H54 (cell line): ENCODE results near the gene ERICH2.
"Not testable (repeated sequence)": the region's sequence is repeated elsewhere in the genome, so short reads cannot be mapped to it uniquely, and the experiment has no call there.

Experiments used
- DNase-seq: peaks from one replicate; pipeline ENCODE4 v3.0.0; 2011; ENCODE audit warnings: low spot score, mixed read lengths; ENCODE audit not compliant: insufficient read length
- FAIRE-seq: peaks from 3 replicates; lab custom pipeline; 2011; peaks lifted over from hg19 to GRCh38; lab: Jason Lieb, UNC
- POLR2A ChIP-seq: IDR thresholded peaks from 2 replicates; pipeline ENCODE4 v1.6.1; 2011; ENCODE audit warnings: low read depth, mild to moderate bottlenecking, low read length

Gene ERICH2

DNA sequence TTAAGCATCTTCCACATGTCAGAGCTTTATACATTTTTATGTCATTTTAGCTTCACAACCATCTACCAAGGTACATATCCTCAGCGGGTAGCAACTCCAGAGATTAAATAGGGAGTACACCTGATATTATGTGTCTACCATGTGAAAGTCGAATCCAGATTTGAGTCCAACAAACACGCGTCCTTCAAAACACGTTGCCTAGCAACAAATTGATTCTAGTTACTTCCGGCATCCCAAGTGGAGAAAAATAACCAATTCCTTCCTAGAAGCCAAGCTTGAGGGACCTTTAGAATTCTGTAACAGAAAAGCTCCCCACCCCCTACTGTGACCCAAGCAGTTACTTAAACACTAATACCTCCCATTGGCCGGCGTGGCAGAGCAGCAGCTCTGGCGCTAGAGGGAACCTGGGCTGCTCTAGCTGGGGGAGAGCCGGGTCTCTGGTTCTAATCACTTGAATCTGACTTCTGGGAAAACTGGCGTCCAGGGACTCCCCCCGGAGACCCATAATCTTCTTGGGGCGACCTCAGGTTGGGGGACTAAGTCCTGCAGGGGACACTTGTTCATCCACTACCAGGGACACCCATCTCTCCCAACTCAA, at the start of gene ERICH2:
TSS of gene ERICH2 (plus strand) at position 371 of the 598 bp plus-strand sequence. CDS start 304 bp downstream, outside the sequence.
- peak; percentile 57 for FAIRE-seq
- peak; percentile 34 for DNase-seq
- TF ChIP-seq POLR2A: no peak

- no peak for TF ChIP-seq POLR2A
- DNase-seq (no peak), FAIRE-seq (no peak)
Observed at GRCh38 chr2:170721678-170722077, 48.5 kb upstream of the ERICH2 start.

DNA sequence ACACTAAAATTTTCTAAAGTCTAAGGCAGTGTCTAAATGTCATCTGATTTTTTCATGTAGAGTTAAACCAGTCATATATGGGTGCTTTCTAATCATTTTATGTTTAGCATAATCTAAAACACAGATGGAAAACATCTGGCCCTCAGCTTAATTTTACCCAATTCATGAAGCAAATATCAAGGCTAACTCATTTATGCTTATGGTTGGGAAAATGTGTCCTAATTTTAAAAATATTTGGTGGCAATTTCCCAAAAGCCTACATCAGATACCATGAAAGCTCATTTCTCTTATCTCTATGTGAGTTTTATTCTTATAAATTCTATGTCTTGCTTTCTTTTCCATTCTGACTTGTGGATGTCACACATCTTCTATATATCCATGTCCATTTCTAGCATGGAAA, 47.9 kb upstream of the ERICH2 start:
- DNase-seq (no peak), FAIRE-seq (no peak)
- TF ChIP-seq POLR2A: no peak

DNA sequence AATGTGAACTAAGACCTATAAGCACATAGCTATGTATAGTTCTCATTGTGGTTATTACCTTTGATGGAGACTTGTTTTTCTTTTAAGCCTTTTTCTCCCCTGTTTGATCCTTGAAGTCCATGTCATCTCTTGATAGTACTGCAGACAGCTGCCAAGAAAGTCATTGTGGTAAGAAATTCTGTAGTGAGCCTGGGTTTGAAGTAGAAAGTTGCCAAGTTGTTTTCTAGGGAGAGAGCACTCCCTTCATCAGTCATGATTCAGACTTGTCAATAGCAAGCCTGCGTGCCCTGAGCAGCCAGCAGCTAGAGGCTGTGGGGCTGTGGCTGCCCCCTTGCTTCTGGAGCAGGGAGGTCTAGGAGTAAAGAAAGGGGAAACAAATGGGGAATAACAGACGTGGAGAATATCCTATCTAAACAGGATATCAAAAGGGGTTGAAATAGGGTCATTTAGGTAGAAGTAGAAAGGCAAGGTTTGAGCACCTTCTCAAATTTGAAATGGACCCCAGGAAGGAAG, 46.7 kb upstream of the ERICH2 start:
- no peak for DNase-seq
- no peak for FAIRE-seq
- no peak for TF ChIP-seq POLR2A

- DNase-seq (no peak), FAIRE-seq (no peak)
- no peak for TF ChIP-seq POLR2A
Observed at GRCh38 chr2:170733798-170734600, 36.2 kb upstream of the ERICH2 start.

DNA sequence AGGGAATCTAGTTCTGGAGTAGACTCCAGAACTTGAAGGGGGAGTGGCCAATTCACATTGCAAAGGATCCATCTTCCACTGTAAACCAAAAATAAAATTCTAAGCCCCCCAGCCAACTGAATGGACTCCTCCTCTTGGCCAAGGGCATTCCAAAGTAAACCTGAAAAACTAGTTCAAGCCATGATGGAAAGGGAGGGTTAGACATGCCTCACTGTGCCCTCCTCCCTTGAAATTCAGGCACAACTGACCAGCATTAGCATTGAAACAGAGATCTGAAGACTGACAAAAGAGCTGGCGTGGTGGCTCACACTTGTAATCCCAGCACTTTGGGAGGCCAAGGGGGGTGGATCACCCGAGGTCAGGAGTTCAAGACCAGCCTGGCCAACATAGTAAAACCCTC, 35.6 kb upstream of the ERICH2 start:
- not testable (repeated sequence) for FAIRE-seq, DNase-seq

GRCh38 chr2:170736628-170737027, 33.5 kb upstream of the ERICH2 start:
- DNase-seq (no peak), FAIRE-seq (no peak)
- TF ChIP-seq POLR2A: no peak

DNA sequence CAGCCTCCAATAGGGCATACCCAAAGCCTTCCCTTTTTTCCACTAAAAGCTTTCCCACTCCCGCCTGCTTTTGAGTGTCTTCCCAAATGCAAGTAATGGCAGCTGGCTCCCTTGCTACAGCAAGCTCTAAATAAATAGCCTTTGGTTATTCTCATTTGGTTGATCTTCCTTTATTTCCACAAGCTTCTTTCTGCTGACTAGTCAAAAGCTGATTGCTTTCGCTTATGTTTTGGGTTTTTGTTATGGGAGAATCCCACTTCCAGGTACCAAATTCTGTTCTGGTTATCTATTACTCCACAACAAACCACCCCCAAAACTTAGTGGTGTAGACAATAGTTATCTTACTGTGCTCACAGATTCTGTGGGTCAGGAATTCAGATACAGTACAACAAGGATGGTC, 32.8 kb upstream of the ERICH2 start:
- FAIRE-seq (no peak), DNase-seq (no peak)
- TF ChIP-seq POLR2A: no peak

DNA sequence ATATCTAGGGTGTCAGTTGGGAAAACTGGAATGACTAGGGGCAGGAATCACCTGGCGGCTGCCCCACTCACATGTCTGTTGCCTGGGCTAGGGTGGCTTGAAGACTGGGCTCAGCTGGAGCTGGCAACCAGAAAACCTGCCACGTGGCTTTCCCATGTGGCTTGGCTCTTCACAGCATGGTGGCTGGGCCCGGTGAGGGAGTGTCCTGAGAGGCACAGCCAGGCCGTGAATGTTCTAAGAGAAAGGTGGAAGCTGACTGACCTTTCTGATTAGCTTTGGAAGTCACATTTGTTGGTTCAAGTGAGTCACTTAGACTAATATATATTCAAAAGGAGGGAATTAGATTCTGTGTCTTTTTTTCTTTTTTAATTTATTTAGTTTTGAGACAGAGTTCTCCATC, 32.4 kb upstream of the ERICH2 start:
- DNase-seq (no peak), FAIRE-seq (no peak)
- TF ChIP-seq POLR2A: no peak

DNA sequence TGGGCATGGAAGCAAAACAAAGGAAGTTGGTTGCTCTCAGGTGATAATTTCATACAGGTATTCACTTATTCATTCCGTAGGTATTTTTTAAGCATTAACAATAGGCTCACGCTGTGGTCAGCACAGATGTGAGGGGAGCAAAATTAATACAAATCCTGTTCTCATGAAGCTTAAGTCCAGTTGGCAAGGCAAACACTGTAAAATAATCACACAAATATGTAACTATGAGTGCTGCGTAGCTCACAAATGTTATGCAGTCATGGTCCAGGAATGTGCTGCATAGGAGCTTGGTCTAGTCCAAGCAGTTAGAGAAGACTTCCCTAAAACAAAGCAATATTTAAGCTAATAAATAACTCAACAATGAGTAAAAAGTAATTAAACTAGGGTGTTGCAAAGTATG, 31.1 kb upstream of the ERICH2 start:
- peak; percentile 62 for DNase-seq
- TF ChIP-seq POLR2A: no peak
- FAIRE-seq: peak; percentile 90

DNA sequence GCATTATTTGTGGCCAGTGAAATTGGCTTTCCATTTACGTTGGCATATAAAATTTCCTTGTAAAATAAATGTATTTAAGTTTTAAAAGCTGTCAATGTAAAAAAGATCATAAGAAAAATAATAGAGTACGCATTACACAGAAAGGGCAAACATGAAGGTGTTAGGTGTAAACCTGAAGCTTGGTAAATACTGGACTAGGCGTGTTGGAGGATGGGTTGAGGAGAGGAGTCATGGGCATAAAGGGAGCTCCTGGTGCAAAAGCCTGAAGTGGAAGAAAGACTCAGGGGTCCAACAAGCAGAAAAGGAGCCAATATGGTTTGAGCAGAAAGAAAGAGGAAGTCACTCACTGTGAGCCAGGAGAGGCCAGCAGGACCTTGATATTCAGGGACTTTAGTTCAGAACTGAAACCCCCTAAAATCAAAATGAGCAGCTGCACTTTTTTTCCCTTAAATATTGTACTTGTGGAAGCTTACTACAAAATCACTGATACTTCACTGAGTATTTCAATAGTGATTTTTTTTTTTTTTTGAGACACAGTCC, 30.6 kb upstream of the ERICH2 start:
- FAIRE-seq (no peak), DNase-seq (no peak)
- no peak for TF ChIP-seq POLR2A

DNA sequence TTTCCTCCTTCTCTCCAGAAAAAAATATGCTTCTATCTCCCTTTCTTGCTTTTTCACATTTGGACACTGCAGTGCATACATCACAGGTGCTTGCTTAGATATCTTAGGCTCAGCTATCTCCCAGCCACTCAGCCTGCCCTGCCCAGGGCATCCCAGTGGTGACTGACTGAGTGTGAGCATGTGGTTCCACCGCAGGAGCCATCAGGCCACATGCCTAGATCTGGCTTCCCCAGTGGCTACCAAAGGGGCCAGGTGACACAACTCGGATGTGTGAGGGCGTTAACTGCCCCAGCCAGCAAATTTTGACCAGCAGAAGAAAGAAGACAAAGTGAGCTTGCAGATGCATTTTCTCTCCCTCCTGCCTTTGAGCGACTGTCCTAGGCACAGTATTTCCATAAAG, 29.5 kb upstream of the ERICH2 start:
- DNase-seq (no peak), FAIRE-seq (no peak)

DNA sequence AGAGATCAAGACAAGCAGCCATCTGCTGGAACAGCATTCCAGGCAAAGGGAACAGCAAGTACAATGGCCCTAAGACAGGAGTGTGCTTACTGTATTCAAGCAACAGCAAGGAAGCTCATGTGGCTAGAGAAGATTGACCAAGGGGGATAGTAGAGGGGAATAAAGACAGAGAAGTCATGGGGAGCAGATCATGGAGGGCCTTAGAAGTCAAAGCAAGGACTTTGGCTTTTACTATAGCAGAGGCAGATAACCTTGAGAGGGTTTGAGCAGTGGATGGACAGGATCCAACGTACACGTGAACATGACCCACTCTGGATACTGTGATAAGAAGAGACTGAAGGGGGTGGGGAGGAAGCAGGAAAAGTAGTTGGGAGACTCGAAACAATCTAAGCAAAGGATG, 28.2 kb upstream of the ERICH2 start:
- DNase-seq: no peak
- FAIRE-seq: no peak
- no peak for TF ChIP-seq POLR2A

More for the DNA sequence above, 29.5 kb upstream of the ERICH2 start:
- TF ChIP-seq POLR2A: no peak

DNA sequence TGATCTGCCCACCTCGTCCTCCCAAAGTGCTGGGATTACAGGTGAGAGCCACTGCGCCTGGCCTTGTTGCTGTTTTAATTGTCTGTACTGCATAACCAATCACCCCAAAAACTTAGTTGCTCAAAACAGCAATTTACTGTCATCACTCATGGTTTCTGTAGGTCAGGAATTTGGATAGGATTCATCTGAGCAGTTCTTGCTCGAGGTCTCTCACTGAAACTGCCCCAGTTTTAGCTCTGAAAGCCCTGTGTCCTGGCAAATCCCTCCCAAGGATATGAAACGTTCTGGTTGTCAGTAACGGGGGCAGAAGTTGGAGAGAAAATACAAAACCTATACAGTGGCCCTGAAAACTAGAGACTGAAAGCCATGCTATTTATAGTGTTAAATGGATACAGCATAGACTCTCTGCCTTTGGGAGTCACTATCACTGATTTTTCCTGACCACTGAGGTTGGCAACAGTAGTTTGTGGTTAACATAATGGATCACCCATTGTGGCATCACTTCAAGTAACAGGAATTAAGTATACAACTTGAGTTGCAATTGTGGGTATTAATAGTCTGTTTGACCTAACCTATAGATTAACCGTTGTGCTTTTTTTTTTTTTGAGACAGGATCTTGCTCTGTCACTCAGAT, 27.2 kb upstream of the ERICH2 start:
- DNase-seq (no peak), FAIRE-seq (no peak)
- TF ChIP-seq POLR2A: no peak
